CD14-positive monocyte (primary cell): ENCODE data around the gene BARHL1. TPM values are rescaled to one million over a fixed set of nuclear protein-coding genes. Genes with fewer than 3 reads are reported as not detected.
A peak's percentile ranks its signal among the peaks of the same experiment; 100 is the strongest.

Source experiments
- DNase-seq, 3 donors: peaks; one replicate each; pipeline ENCODE4 v3.0.0-alpha.2; 2011 to 2022
- H2AFZ ChIP-seq: 2 replicates; pipeline ENCODE4 v1.6.0; 2012; ENCODE audit warnings: mild to moderate bottlenecking, low read depth, low read length, inconsistent platforms; ENCODE audit not compliant: insufficient read depth, poor library complexity, severe bottlenecking
- H3K27ac ChIP-seq, 2 donors: 1 replicate in 1 of 2; 2 replicates in 1 of 2; pipeline ENCODE4 v1.5.1; 2012 to 2013; ENCODE audit warnings: low read length in 2 of 2, control low read depth in 1 of 2, inconsistent platforms in 1 of 2, low read depth in 1 of 2, mild to moderate bottlenecking in 1 of 2
- H3K27me3 ChIP-seq, 2 donors: one replicate each; pipeline versions ENCODE4 v1.6.0 to v1.6.1; 2011 to 2013; ENCODE audit warnings: low read length in 2 of 2; ENCODE audit not compliant: control insufficient read depth in 2 of 2, insufficient read depth in 2 of 2
- H3K36me3 ChIP-seq, 2 donors: replicated peaks in 1 of 2; 1 replicate in 1 of 2; 2 replicates in 1 of 2; pipeline versions ENCODE4 v1.5.1 to v1.6.1; 2012 to 2013; ENCODE audit warnings: low read length in 2 of 2, control low read depth in 1 of 2, inconsistent platforms in 1 of 2, mild to moderate bottlenecking in 1 of 2; ENCODE audit not compliant: insufficient read depth in 2 of 2, control insufficient read depth in 1 of 2
- H3K4me1 ChIP-seq, 2 donors: 1 replicate in 1 of 2; 2 replicates in 1 of 2; pipeline versions ENCODE4 v1.5.1 to v1.6.1; 2012 to 2013; ENCODE audit warnings: low read length in 2 of 2, control low read depth in 1 of 2, inconsistent platforms in 1 of 2, mild to moderate bottlenecking in 1 of 2, moderate library complexity in 1 of 2; ENCODE audit not compliant: insufficient read depth in 2 of 2, control insufficient read depth in 1 of 2
- H3K4me2 ChIP-seq: replicated peaks from 2 replicates; pipeline ENCODE3; 2012; ENCODE audit warnings: low read length, moderate library complexity, mild to moderate bottlenecking; ENCODE audit not compliant: poor library complexity, severe bottlenecking; ENCODE audit errors: extremely low read depth
- H3K4me3 ChIP-seq, 3 experiments: fragments of 200-600 bp in 1 of 3; sonication (generic) in 1 of 3; replicated peaks in 1 of 3; 1 replicate in 2 of 3; 2 replicates in 1 of 3; pipeline ENCODE4 v1.5.1; 2011 to 2013; ENCODE audit warnings: low read length in 3 of 3, mild to moderate bottlenecking in 3 of 3, control low read depth in 2 of 3, low read depth in 2 of 3, inconsistent platforms in 1 of 3, moderate library complexity in 1 of 3
- H3K79me2 ChIP-seq: 2 replicates; pipeline ENCODE4 v1.6.0; 2012; ENCODE audit warnings: mild to moderate bottlenecking, control low read depth, inconsistent platforms, low read length, moderate library complexity; ENCODE audit not compliant: insufficient read depth
- H3K9ac ChIP-seq: 2 replicates; pipeline ENCODE4 v1.6.0; 2017; ENCODE audit warnings: low read length, mild to moderate bottlenecking; ENCODE audit not compliant: insufficient read depth, poor library complexity, severe bottlenecking
- H3K9me3 ChIP-seq, 2 donors: replicated peaks in 1 of 2; 1 replicate in 1 of 2; 2 replicates in 1 of 2; pipeline versions ENCODE4 v1.5.1 to v1.6.1; 2012 to 2013; ENCODE audit warnings: low read length in 2 of 2, control low read depth in 1 of 2; ENCODE audit not compliant: control insufficient read depth in 1 of 2, insufficient read depth in 1 of 2
- H4K20me1 ChIP-seq: 2 replicates; pipeline ENCODE4 v1.6.0; 2012; ENCODE audit warnings: mild to moderate bottlenecking, low read length, control low read depth, moderate library complexity; ENCODE audit not compliant: insufficient read depth
- H3K27ac Mint-ChIP-seq, 7 donors: one replicate each; pipeline ENCODE4 v1.8.0; 2020; ENCODE audit warnings: mild to moderate bottlenecking in 7 of 7, mixed read lengths in 7 of 7, moderate library complexity in 6 of 7, inconsistent platforms in 2 of 7
- H3K27me3 Mint-ChIP-seq, 3 donors: one replicate each; pipeline ENCODE4 v1.8.0; 2021 to 2022; ENCODE audit warnings: low read depth in 3 of 3, mild to moderate bottlenecking in 3 of 3, mixed read lengths in 3 of 3, moderate library complexity in 3 of 3, inconsistent platforms in 1 of 3
- H3K36me3 Mint-ChIP-seq, 2 donors: one replicate each; pipeline ENCODE4 v1.8.0; 2020; ENCODE audit warnings: mixed read lengths in 2 of 2, inconsistent platforms in 1 of 2, mild to moderate bottlenecking in 1 of 2
- H3K4me1 Mint-ChIP-seq: one replicate; pipeline ENCODE4 v1.8.0; 2020; ENCODE audit warnings: mild to moderate bottlenecking, mixed read lengths
- H3K4me3 Mint-ChIP-seq, 2 donors: one replicate each; pipeline ENCODE4 v1.8.0; 2020; ENCODE audit warnings: mild to moderate bottlenecking in 2 of 2, mixed read lengths in 2 of 2, moderate library complexity in 1 of 2
- H3K9me3 Mint-ChIP-seq, 7 donors: one replicate each; pipeline ENCODE4 v1.8.0; 2020 to 2022; ENCODE audit warnings: mixed read lengths in 7 of 7, mild to moderate bottlenecking in 6 of 7, moderate library complexity in 6 of 7, inconsistent platforms in 2 of 7
- CTCF ChIP-seq: fragments of 200-600 bp; IDR thresholded peaks from one replicate; pipeline ENCODE4 v1.8.0; 2022; ENCODE audit warnings: antibody characterized with exemption, mild to moderate bottlenecking
- WGBS: methylation state at CpG from one replicate; pipeline ENCODE4 v1.1.5; 2013; ENCODE audit warnings: missing lambda C conversion rate; ENCODE audit not compliant: insufficient coverage; 5-methylcytosine and 5-hydroxymethylcytosine counted together
- intact Hi-C, 2 donors: fragments of 100-400 bp; cut with micrococcal nuclease; formaldehyde crosslinking; loops; one replicate each; pipeline versions ENCODE4 v1.15.0 to v1.15.1; 2023
- polyA plus RNA-seq, 3 donors: library from polyadenylated mRNA; depleted of rRNA in 1 of 3; unstranded in 2 of 3; stranded (reverse) in 1 of 3; fragments of 300-500 nt in 2 of 3; fragments of >200 nt in 1 of 3; fragmentation: Illumina TruSeq in 2 of 3; gene quantifications; 1 replicate in 2 of 3; 2 replicates in 1 of 3; pipeline ENCODE4 v1.2.3, GENCODE V29; 2012 to 2021

The BARHL1 gene
- polyA plus RNA-seq, 3 donors, result not detected

DNA sequence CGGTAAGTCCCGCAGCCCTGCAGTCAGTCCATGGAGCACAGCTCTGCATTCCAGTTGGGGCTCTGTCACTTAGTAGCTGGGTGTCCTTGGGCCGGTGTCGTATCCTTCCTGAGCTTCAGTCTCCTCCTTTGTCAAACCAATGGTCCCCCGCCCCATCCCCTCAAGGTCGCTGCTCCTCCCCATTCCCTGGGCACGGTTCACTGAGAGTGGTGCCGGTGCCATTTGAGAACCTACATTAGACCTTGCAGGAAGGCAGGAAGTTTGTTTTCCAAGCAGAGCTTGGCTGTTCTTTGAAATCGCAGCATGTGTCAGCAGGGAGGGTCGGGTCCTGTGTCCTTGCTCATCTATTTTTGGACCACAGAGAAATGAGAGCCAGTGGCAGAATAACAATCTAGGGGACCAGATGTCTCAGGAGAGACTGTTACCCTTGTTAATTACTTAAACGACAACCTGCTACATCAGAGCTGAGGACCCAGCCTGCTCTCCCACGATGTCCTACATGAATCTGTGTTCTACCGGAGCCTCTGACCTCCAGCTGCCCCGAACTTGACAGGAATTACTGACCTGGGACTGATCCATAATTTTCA is 21.7 kb upstream of the BARHL1 start:
- intact Hi-C loops, result no loop called here
- H3K9me3 ChIP-seq, result no peaks in the 10 kb centered on the region
- peak overlapping the region in 1 of 2 donors; percentile 24 for H3K4me3 Mint-ChIP-seq
- no peak for DNase-seq
- H3K36me3 Mint-ChIP-seq, result no peaks in the 10 kb centered on the region
- no peak overlapping the region for H3K27ac Mint-ChIP-seq
- H3K27me3 Mint-ChIP-seq, result peaks cover 31 to 41% (median 40%) of the 10 kb centered on the region in 3 donors
- H3K4me3 ChIP-seq, result no peak overlapping the region
- peaks cover 0 to 16% of the 10 kb centered on the region in 2 donors for H3K27me3 ChIP-seq
- H3K4me1 ChIP-seq, result no peaks in the 10 kb centered on the region
- no peaks in the 10 kb centered on the region for H3K36me3 ChIP-seq
- H4K20me1 ChIP-seq, result no peaks in the 10 kb centered on the region
- H2AFZ ChIP-seq, result no peak overlapping the region
- H3K4me1 Mint-ChIP-seq, result no peaks in the 10 kb centered on the region
- peaks cover 0 to 6% (median 0%) of the 10 kb centered on the region in 7 donors for H3K9me3 Mint-ChIP-seq
- no peaks in the 10 kb centered on the region for H3K79me2 ChIP-seq
- H3K4me2 ChIP-seq, result no peak overlapping the region
- TF ChIP-seq CTCF, result no peak
- no peak overlapping the region for H3K9ac ChIP-seq
- H3K27ac ChIP-seq, result no peak overlapping the region
- WGBS, result 52% methylated on average over 13 of the region's 14 CpGs

GRCh38 chr9:132562306-132562573 is 20.2 kb upstream of the BARHL1 start:
- WGBS, result no CpG with 5 or more reads among the region's 4 CpGs
- H2AFZ ChIP-seq, result no peak overlapping the region
- no peak for TF ChIP-seq CTCF
- no peaks in the 10 kb centered on the region for H3K9me3 ChIP-seq
- H3K79me2 ChIP-seq, result no peaks in the 10 kb centered on the region
- H3K27ac Mint-ChIP-seq, result no peak overlapping the region
- no peaks in the 10 kb centered on the region for H3K36me3 ChIP-seq
- no peak overlapping the region for H3K27ac ChIP-seq
- H3K36me3 Mint-ChIP-seq, result no peaks in the 10 kb centered on the region
- peaks cover 0 to 6% (median 0%) of the 10 kb centered on the region in 7 donors for H3K9me3 Mint-ChIP-seq
- H3K4me2 ChIP-seq, result no peak overlapping the region
- H4K20me1 ChIP-seq, result no peaks in the 10 kb centered on the region
- no peaks in the 10 kb centered on the region for H3K4me1 Mint-ChIP-seq
- H3K4me3 ChIP-seq, result no peak overlapping the region
- no peaks in the 10 kb centered on the region for H3K4me1 ChIP-seq
- peaks cover 0 to 16% of the 10 kb centered on the region in 2 donors for H3K27me3 ChIP-seq
- intact Hi-C loops, result no loop called here
- H3K9ac ChIP-seq, result no peak overlapping the region
- H3K27me3 Mint-ChIP-seq, result peaks cover 29 to 40% (median 36%) of the 10 kb centered on the region in 3 donors
- H3K4me3 Mint-ChIP-seq, result no peak overlapping the region
- DNase-seq, result no peak
